AG04450 (cell line): ENCODE data around the gene GCSH. TPM values are rescaled to one million over a fixed set of nuclear protein-coding genes. Genes with fewer than 3 reads are reported as not detected.

Experiments used
- CTCF ChIA-PET: fragments of 300-600, 350-600 bp; formaldehyde crosslinking; extraction: SDS; loops from one replicate; lab custom pipeline; 2022; ENCODE audit warnings: antibody characterized with exemption, inconsistent platforms; lab: Charles Lee
- POLR2A ChIA-PET: fragments of 350-600 bp; formaldehyde crosslinking; extraction: SDS; loops from one replicate; lab custom pipeline; 2021; ENCODE audit warnings: antibody characterized with exemption, inconsistent platforms; lab: Yijun Ruan, JAX
- DNase-seq: peaks from one replicate; pipeline ENCODE4 v3.0.0-alpha.2; 2011; ENCODE audit warnings: low read depth, low spot score
- H3K27ac ChIP-seq: one replicate; pipeline ENCODE4 v1.5.1; 2012; ENCODE audit warnings: low read depth, low read length, control low read depth
- H3K27me3 ChIP-seq: one replicate; pipeline ENCODE4 v1.6.0; 2012; ENCODE audit warnings: low read length; ENCODE audit not compliant: control insufficient read depth, insufficient read depth
- H3K4me3 ChIP-seq: 2 replicates; pipeline ENCODE4 v1.5.1; 2011; ENCODE audit warnings: mild to moderate bottlenecking, low read depth, low read length, control low read depth
- H3K9me3 ChIP-seq: 2 replicates; pipeline ENCODE4 v1.5.1; 2012; ENCODE audit warnings: low read length; ENCODE audit not compliant: control insufficient read depth, insufficient read depth
- CTCF ChIP-seq: IDR thresholded peaks from 2 replicates; pipeline ENCODE4 v1.5.1; 2011; ENCODE audit warnings: low read depth, low read length, control low read depth, inconsistent platforms
- polyA plus RNA-seq: library from polyadenylated mRNA; depleted of rRNA; stranded (reverse); fragments of >200 nt; gene quantifications from 2 replicates; pipeline ENCODE4 v1.2.3, GENCODE V29; 2011

GCSH gene
- polyA plus RNA-seq, 1 experiment, result 26.7 TPM

GRCh38 chr16:81067166-81067565 lies 29.0 kb downstream of the GCSH start:
- ChIA-PET CTCF (interaction anchor here (0.9 to 1.3 kb wide), 3 partner anchors 63 to 194 kb away, joined by 3 read pairs; no protein-coding TSS in a partner anchor), POLR2A (interaction anchor here (1.2 kb wide), 1 partner anchor 9 kb away, joined by 4 read pairs; the partner anchor contains the start of gene C16orf46)

GRCh38 chr16:81066681-81067080 lies 29.5 kb downstream of the GCSH start:
- POLR2A ChIA-PET, result interaction anchor here (1.2 kb wide), 1 partner anchor 10 kb away, joined by 4 read pairs; the partner anchor contains the start of gene C16orf46
- no peak for DNase-seq
- CTCF ChIA-PET, result interaction anchor here (0.9 to 1.3 kb wide), 3 partner anchors 62 to 195 kb away, joined by 3 read pairs; no protein-coding TSS in a partner anchor
- Histone ChIP-seq H3K27me3 (no peaks in the 10 kb centered on the region), H3K4me3 (no peak overlapping the region), H3K9me3 (no peaks in the 10 kb centered on the region), H3K27ac (no peak overlapping the region)
- TF ChIP-seq CTCF, result no peak

More at GRCh38 chr16:81067166-81067565, 29.0 kb downstream of the GCSH start:
- H3K27me3 ChIP-seq, result no peaks in the 10 kb centered on the region
- no peak for TF ChIP-seq CTCF
- no peak overlapping the region for H3K4me3 ChIP-seq
- DNase-seq, result no peak
- no peaks in the 10 kb centered on the region for H3K9me3 ChIP-seq
- no peak overlapping the region for H3K27ac ChIP-seq

GRCh38 chr16:81061871-81062608 lies 34.2 kb downstream of the GCSH start:
- no peaks in the 10 kb centered on the region for H3K9me3 ChIP-seq
- ChIA-PET CTCF (no interaction called here), POLR2A (no interaction called here)
- H3K4me3 ChIP-seq, result no peak overlapping the region
- no peak overlapping the region for H3K27ac ChIP-seq
- no peak for TF ChIP-seq CTCF
- DNase-seq, result no peak
- H3K27me3 ChIP-seq, result no peaks in the 10 kb centered on the region

- no peak for TF ChIP-seq CTCF
- POLR2A ChIA-PET, result no interaction called here
- no peak for DNase-seq
- no peak overlapping the region for H3K27ac ChIP-seq
- H3K27me3 ChIP-seq, result no peaks in the 10 kb centered on the region
- no peak overlapping the region for H3K4me3 ChIP-seq
- no peaks in the 10 kb centered on the region for H3K9me3 ChIP-seq
- CTCF ChIA-PET, result no interaction called here
Observed at GRCh38 chr16:81061307-81061640, 34.9 kb downstream of the GCSH start.

GRCh38 chr16:81060576-81061306 lies 35.5 kb downstream of the GCSH start:
- CTCF ChIA-PET, result no interaction called here
- no peaks in the 10 kb centered on the region for H3K9me3 ChIP-seq
- no peak for DNase-seq
- no peak overlapping the region for H3K27ac ChIP-seq
- POLR2A ChIA-PET, result no interaction called here
- TF ChIP-seq CTCF, result no peak
- H3K4me3 ChIP-seq, result no peak overlapping the region
- H3K27me3 ChIP-seq, result no peaks in the 10 kb centered on the region
